UCSD-AML1 (cell line): Measurements from ENCODE around the gene ADGRL4.
"Not testable (repeated sequence)": the region's sequence is repeated elsewhere in the genome, so short reads cannot be mapped to it uniquely, and the experiment has no call there.

Source experiments
- DNase-seq: peaks from one replicate; lab custom pipeline; 2025; ENCODE audit not compliant: unreplicated experiment; lab: John Stamatoyannopoulos, UW

The ADGRL4 gene

DNA sequence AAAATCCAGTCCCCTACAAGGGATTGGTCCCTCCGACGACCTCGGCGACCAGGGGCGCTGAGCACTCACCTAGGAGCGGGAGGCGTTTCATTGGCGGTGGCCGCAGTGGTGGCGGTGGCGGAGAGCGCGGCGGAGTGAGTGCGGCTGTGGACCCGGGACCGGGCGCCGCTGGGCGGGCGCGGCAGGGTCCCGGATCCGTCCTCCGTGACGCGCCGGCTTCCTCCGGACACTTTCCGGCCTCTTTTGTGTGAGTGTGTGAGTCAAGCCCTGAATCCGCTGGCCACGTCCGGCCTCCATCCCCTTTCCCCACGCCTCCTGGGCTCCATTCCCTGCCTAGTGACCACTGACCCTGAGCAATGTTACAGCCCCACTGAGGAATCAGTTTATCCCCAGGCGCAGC lies at the start of gene ADGRL4:
TSS of gene ADGRL4 (minus strand) at position 167 of the 400 bp plus-strand sequence. CDS start at position 91, 76 bp downstream.
- DNase-seq = no peak

DNA sequence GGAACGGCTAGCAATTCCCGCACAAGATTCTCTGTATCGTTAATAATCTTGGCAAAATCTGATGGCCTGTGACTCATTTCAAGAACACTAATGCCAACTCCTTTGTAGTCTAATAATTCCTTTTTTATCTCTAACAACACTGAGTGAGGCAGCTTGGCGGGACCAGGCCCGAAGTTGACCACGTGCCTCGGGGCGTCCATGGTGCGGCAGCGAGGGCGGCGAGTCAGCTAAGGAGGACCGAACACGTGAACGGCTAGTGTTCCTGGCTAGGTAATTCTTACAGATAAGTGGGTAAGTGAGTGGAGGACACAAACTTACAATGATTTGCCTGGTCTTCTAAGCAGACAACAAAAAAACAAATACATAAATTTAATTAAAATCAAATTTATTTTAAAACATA lies 49.3 kb upstream of the ADGRL4 start:
- no peak for DNase-seq

DNA sequence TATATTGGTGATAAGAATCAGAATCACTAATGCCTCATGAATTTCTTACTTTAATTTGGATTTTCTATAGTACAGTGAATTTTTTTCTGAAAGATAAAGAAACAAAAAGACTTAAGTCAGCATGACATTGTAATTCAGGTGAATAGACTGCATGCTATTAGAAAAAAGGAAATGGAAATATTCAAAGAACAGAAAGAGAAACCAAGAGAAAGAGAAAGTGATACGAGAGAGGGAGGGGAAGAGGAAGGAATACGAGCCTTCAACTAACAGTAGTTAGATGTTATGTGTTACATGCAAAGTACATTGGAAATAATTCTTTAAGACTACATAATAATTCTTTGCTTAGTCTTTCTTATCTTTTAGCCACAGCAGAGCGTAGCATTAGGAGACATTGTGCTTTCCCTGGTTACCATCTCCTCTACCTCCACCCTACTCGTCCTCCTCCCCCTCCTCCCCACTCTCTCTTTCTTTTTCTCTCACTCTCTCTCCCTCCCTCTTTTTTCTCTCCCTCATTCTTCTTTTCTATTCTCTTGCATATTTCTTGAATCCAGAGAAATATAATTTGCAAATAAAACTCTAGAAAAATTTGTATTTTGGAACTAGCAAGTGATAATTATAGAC lies 46.4 kb upstream of the ADGRL4 start:
- DNase-seq = no peak

DNA sequence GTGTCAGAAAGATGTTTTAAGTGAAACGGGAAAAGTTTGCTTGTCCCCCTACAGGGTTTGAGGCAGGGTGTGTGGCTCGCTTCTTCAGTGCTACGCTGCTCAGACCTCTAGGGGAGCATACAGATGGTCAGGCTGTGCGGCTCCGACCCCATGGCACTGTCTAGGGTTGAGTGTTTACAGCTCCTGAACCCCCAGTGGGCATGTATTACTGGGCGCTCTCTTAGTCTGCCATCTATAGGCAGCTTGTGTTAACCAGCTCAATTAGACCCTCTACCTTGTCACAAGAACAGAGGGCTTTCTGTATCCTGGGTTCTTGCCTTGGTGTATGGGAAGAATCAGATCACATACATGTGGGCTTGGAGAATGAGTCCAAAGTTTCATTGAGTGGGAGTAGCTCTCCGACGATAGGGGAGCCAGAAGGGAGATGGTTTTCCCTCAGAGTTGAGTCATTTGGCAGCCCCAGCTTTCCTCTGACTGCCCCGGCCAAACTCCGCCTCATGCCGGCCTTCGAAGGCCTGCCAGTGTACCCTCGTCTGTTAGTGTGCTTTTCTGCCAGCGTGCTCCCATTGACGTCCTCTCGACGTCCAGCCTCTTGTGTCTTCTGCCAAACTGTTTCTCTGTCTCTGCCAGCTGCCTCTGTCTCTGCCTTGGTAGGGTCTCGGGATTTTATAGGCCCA lies 38.6 kb upstream of the ADGRL4 start:
- peak; percentile 13 for DNase-seq

DNA sequence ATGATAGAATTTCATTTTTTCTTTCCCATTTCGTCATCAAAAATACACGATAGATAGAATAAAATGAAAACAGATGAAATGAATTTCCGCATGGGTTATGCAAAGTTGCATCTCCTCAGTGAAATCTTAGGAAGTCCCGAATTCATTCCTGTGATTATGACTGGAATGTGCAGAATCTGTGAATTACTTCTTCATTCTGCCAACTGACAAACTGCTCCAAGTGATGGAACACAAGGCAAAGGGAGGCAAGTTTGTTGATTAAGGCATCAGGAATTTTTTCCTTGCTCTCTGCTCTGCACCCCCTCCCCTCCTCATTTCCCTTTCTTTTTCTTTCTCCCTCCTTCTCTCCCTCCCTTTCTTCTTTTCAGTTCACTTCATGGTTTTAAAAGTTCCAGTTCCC lies 37.0 kb upstream of the ADGRL4 start:
- DNase-seq = no peak

DNA sequence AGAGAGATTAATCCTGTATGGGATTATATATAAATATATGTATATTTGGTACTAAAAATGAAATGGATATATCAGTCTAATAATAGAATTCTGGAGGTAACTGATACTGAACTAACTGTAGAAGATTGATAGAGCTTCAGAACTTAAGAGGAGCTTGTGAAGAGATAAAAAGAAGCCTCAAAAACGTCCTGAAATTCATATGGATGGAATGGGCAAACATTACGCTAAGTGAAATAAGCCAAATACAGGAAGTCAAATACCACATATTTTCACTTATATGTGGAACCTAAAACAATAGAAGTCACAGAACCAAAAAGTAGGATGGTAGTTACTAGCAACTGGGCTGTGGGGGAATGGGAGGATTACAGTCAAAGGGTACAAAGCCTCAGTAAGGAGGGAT lies 36.0 kb upstream of the ADGRL4 start:
- no peak for DNase-seq

DNA sequence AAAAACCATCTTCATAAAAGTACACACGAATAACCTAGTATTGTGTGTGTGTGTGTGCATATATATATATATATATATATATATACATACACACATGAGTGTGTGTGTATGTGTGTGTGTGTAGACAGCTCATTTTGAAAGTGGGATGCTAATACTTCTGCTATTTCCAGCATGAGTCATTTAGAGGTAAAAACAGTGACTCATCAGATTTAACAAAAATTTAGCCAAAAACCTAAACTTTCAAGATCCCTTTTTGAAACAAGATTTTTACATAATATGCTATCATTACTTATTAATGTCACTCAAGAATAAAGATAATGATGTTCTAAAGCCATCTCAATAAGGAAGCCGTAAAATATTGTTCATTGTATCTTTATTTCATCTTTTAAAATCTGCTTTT lies 35.6 kb upstream of the ADGRL4 start:
- no peak for DNase-seq

DNA sequence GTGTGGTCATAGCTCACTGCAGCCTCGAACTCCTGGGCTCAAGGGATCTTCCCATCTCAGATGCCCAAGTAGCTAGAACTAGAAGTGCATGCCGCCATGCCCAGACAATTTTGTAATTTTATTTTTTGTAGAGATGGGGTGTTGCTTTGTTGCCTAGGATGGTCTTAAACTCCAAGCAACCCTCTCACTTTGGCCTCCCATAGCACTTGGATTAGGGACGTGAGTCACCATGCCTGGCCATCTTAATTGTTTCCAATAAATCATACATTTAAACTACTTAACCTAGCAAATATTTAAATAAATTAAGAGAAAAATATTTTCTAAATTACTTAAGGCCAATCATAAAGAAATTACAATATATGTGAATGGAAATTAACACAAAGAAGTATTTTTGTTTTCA lies 35.1 kb upstream of the ADGRL4 start:
- no peak for DNase-seq

DNA sequence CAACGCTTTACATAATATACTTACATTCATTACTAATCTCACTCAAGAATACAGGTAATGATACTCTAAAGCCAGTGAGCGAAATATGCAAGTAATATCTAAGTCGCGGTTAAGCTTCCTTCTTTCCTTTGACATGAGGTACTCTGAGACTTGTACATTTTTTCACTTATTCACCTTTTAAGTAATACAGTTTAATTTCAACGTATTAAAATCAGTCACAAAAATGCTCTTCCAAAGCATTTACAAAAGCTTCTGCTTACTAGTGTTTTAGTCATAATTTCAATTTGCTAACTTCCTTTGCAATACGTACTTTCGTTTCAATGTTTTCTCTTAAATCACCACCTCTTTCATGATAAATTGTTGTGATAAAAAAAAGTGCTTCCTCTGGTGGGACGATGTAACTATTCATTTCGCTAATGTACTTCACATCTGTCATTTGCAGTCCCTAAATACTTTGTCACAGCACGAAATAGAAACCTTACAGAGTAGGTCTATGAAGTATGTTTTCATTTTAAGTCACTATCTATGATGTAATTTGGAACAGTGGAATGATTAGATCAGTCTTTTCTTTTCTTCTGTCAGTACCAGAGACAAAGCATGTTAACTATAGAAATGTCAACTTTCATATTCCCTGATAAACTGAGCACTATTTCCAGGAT lies 34.0 kb upstream of the ADGRL4 start:
- DNase-seq = no peak

DNA sequence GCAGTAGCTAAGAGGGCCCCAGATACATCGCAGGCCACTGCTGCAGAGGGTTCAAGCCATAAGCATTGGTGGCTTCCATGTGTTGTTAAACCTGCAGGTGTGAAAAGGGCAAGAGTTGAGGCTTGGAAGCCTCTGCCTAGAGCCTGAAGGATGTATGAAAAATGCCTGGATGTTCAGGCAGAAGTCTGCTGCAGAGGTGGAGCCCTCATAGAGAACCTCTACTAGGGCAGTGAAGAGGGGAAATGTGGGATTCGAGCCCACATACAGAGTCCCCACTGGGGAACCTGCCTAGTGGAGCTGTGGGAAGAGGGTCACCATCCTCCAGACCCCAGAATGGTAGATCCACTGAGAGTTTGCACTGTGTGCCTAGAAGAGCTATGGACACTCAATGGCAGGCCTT lies 30.6 kb upstream of the ADGRL4 start:
- DNase-seq = no peak

DNA sequence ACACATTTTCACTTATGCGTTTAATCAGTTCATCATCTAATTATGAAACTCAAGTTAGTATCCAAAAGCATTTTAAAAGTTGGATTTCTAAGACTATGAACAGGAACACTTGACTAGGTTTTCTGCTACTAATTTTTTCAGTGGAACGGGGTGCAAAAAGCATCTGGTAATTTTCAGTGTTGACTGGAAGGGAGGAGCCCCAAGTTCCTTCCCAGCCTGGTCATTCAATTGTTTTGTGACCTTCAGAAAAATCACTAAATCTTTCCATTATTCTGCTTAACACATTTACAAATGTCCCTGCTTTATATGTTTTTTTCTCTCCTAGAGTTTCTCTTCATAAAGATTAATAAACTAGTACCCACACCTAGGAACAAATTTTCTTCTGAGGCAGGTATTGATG lies 6.0 kb upstream of the ADGRL4 start:
- no peak for DNase-seq

DNA sequence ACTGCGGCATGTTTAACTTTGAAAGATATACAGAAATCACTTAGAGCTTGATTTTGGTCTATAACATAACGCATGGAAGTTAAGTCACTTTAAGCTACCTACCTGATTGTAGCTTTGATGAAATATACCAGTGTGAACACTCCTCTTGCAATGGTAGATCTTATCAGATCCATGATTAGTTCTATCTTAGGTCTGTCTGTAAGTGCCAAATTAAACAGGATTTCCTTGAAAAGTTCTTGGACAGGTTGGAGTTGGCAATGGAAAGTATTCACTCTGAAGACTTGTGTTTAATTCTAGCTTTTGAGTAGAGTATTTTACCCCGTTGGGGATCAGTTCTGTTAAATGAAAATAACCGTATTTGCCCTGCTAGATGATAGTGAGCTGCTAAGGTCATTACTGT lies 4.1 kb upstream of the ADGRL4 start:
- no peak for DNase-seq

DNA sequence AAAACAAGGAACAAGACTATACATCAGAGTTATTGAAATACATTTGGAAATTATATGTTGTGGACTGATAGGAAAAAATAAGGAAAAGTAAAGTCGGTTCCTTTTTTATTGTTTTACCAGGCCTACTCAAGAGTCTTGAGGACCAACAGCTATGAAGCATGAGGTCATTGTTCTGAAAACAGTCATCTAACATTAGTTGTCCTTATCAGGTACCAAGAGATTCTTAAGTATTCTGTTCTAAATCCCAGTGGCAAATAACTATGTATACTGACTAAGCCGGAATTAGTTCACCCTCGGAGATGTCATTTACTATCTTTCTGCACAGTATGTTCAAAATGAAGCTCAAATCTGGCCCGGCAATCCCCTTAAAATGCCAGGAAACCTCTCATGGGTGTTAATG lies 585 bp downstream of the ADGRL4 start:
- no peak for DNase-seq

DNA sequence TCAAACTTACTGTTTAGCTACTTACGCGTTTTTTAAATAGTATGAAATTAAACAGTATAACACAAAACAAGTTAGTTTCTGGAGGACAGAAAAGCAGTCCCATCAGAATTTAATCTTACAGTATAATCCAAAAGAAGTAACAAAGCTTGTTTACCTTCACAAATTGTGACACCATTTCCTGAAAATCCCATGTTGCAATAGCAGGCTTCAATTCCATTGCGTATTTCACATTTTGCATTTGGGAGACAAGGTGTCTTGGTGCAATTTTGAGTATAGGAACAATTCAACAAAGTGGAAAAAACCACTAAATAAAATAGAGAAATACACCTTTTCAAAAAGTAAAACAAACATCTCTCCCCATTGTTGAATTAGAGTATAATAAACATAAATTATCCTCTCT lies 1.6 kb downstream of the ADGRL4 start:
- DNase-seq = no peak

DNA sequence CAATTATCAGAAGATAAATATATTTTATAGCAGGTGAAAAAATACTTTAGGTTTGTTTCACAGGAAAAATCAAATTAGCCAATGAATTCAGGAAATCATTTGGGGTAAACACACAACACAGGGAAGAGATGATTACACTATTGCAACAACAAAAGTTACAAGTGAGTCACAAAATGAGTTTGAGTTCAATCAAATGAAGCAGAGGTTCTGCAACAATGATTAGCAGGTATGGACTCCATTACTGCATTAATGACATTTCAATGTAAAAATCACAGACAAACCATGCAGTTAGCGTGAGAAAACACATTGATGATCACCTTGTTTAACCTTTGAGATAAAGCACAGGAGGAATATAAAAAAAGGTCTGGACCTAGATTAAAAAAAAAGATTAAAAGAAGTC lies 9.7 kb downstream of the ADGRL4 start:
- DNase-seq = no peak

DNA sequence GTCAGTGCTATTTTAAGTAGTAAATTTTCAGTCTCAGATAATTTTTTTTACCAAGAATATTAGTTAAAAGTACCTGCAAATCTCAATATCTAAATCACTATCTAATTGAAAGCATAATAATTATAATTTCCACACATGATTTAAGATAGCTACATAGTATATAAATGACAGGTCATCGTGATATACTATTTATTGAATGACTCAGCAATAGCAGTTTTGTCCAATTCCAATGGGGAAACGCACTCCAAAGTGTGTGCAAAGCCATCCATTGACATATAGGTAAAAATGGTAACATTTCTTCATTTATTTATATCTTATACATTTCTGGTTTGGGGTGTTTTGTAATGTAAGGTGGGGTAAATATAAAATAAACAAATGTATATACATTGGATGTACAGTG lies 19.5 kb downstream of the ADGRL4 start:
- no peak for DNase-seq

DNA sequence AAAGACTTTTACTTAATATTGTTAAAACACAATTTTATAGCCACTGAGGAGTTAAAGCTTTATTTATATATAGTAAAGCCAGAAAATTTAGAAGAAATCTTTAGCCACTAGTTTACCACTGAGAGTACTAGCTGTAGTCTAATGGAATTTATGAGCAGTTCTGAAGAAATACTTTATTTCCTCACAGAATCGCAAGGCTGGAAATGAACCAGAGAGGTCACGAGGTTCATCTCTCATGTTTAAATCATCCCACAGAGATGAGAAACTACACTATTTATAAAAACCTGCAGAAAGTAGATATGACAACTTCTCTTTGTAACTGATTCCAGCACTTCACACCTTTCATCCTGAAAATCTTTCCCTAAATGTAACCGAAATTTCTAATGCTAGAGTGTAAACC lies 26.0 kb downstream of the ADGRL4 start:
- DNase-seq = no peak

DNA sequence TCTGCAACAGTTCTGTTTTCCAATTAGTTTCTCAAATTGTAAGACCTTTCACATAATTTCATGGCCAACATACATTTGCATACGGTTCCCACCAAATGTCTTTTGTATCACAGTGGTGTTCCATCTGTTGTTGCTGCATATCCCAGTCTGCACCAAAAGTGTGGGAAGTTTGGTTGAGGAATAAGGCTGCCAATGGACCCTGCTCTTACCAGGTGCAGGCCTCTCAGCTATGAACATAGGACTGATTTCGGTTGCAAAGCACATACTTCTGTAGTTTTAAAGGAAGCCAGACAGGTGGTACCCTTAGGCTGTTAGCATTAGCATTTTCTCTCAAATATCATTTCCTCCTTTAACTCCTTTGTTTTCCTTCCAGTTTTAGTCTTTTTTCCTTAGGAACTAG lies 33.8 kb downstream of the ADGRL4 start:
- no peak for DNase-seq

DNA sequence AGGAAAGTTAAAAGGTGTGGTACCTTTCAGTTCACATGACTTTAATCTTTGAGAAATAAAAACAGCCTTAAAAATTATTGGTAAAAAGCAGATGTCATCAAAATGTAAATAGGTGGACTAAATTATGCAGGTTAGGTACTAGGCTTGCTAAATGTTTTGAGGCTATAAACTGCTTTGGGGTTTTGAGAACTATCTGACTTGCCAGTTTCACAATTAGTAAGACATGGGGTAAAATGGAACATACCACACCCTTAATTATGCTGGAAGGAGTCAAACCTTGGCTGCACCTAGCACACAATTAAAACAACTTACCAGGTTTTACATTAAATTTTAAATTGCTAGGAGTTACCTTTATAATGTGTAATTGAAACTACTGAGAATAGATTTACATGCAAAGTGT lies 39.4 kb downstream of the ADGRL4 start:
- DNase-seq = not testable (repeated sequence)

DNA sequence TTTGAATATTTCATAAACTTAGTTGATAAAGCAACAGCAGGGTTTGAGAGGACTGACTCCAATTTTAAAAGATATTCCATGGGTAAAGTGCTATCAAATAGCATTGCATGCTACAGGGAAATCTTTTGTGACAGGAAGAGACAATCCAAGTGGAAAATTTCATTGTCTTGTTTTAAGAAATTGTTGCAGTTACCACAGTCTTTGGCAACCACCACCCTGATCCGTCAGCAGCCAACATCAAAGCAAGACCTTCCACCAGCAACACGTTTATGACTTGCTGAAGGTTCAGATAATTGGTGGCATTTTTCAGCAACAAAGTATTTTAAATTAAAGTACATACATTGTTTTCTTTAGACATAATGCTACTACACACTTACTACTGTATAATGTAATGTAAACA lies 47.8 kb downstream of the ADGRL4 start:
- no peak for DNase-seq

DNA sequence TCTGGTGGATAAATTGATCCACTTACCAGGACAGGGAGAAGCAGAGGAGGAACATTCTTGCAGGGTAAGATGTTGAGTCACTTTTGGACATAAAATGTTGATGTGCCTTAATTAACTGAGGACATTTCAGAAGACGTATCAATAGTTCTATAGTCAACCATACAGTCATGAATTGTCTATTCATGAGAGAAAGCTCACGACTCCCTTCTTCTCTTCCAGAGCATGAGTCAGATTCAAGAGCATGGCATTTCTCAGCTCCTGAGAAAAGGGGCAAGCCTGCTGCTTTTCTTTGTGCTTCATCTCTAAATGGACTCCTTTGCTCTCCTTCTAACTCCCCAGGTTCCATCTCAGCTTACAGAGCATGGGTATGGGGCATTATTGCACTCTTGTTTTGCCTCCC lies 55.7 kb downstream of the ADGRL4 start:
- DNase-seq = no peak

DNA sequence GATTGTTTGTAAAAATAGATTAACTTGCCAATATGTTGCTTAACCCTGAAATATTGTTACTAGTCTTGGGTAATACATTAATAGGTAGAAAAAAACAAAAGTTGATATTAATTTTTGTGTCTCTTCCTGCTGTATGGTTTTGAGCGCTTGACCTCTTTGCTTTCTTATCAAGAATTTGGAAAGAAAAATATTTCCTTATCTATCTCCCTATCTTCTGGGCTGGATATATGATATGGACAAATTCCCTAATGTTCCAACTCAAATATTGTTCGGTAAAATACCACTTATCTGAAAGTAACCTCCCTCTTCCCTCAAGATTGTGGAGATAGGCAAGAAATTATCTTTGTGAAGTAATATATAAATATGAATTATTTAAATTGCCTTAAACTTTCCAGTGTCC lies 57.3 kb downstream of the ADGRL4 start:
- DNase-seq = no peak

DNA sequence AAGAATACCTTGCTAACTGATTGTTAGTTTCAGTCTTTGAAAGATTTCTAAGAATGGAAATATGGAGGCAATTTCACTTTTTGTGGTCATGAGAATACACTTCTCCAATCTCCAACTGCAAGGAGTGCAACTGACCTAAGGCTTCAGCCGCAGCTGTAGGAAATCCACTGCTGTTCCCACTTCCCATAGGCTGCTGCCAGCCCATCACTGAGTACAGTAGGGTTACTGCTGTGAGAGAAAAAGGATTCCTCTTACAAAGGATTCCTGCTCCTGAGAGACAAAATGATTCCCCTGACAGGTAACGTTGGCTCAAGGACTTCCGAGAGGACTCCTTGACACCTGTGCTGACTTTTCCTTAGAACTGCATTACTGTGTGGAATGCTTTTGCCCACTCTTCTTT lies 87.4 kb downstream of the ADGRL4 start:
- no peak for DNase-seq
